D341Med (cell line): ENCODE measurements around the gene MGAT4A.
A peak's percentile ranks its signal among the peaks of the same experiment; 100 is the strongest.

Experiments used
- DNase-seq: peaks from one replicate; pipeline ENCODE4 v3.0.0; 2012; ENCODE audit warnings: low spot score

Gene MGAT4A

DNA sequence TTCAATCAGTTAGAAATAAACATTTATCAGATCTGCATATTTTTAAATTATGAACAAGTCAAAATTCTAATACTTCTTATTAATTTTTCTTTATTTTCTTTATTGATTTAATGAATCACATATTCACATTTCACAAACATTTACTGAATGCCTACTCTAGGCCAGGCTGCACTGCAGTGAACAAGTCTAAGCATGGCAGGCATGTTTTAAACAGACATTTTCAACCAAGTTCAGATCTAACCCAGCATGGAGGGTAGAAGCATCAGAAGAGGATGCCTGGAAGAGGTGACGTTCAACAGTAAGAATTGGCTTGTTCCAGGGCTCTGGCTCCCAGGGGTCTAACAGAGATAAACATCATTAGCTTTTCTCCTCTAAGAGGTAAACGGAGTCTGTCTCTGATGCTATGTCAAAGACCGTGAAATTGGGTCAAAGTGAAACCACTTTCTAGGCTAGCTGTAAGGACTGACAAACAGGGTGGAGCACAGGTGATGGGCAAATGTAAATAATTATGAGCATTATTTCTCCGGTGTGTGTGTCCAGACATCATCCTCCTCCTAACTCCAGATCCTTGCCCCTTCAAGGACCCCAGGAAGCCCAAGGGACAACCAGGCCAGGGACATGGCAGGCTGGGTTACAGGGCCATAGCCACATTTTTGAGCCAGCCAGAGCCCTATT lies 72.0 kb downstream of the MGAT4A start:
- no peak for DNase-seq

DNA sequence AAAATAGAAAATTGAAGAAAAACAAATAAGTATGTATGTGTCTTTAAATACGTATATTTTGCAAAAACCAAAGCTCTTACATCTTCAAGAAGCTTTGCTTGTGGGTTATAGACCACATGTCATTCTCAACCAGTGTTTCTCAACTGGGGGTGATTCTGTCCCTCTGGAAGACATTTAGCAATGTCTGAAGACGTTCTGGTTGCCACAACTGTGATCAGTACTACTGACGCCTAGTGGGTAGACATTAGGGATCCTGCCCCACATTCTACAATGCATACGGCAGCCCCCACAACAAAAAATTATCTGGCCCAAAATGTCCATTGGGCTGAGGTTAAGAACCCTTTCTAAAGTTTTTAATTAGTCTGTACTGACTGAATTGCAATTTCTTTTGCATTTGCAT lies 74.1 kb downstream of the MGAT4A start:
- DNase-seq: no peak

DNA sequence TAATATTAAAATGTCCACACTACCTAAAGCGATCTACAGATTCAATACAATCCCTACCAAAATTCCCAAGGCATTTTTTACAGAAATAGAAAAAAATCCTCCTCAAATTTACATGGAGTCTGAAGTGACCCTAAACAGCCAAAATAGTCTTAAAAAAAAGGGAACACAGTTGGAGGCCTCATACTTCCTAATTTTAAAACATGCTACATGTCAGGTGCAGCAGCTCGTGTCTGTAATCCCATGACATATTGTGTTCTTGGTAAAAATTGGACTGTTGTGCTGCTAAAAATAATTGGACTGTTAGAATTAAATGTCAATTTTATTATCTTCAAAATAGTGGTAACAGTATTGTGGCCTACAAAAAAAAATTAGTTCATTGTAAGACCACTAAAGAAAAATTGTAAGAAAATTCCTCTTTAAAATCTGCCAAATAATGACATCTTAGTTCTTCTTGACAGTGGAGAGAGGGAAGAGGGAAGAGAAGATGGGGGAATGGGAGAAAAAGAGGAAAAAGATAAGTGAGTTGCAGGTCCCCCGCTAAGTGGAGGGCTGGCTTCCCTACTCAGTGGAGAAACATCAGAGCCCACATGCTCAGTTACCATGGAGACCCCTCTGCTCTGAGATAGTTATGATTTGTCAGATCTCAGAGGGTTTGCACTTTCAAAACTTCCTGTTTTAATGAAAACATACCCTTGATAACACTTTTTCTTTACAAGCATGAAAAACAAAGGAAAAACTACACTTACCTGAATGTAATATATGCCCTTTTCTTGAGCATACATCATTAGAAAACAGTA lies 76.0 kb downstream of the MGAT4A start:
- no peak for DNase-seq

DNA sequence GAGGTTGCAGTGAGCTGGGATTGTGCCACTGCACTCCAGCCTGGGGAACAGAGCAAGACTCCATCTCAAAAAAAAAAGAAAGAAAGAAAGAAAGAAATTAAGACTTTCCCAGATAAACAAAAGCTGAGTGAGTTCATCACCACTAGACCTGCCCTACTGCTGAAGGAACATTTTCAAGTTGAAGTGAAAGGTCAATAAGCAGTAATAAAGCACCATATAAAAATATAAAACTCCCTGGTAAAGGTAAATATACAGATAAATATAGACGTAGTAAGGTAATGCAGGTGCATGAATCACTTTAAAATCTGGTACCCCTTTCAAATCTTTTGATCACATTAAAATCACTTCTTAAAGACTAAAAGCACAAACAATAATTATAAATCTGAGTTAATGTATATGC lies 79.9 kb downstream of the MGAT4A start:
- no peak for DNase-seq

DNA sequence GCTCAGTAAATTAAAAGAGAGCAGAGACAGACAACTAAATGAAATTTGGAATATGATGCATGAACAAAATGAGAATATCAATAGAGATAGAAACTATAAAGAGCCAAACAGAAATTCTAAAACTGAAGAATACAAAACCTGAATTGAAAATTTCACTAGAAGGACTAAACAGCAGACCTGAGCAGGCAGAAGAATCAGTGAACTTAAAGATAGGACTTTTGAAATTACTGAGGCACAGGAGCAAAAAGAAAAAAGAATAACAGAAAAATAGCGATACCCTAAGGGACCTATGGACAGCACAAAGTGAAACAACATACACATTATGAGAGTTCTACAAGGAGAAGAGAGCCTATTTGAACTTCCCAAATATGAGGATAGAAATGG lies 80.9 kb downstream of the MGAT4A start:
- no peak for DNase-seq

DNA sequence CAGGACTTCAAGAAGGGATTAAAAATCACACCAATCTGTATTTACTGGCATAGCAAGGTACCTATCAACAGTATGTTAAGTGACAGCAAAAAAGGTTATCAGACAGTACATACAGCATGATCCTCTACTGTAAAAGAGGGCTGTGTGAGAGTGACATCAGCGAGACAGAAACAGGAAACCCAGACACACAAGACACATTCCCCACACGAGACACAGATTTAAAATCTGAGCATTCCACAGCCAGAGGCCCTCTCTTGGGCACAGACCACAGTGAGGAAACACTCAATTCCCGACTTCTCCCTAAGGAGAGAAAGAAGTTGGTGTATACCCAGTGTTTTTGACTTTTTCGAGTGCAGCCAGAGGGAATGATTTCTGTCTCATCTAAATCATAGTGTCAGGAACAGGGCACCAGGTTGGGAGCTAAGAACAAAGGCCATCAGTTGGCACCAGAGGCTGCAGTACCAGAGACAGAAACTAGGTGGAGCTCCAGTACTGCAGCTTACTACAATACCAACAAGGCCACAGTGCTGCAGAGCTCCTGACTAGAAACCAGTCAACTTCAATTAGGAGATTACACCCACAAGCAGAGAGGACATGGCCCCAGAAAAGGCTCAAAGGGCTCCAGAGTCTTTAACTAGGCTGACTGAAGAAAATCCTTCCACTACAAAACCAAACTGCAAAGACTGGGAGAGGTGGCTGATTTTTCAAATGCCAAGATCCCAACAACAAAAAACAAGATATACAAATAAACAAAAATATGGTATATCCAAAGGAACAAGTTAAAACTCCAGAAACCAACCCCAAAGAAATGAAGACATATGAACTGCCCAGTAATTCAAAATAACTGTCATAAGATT lies 81.6 kb downstream of the MGAT4A start:
- DNase-seq: peak; percentile 70

DNA sequence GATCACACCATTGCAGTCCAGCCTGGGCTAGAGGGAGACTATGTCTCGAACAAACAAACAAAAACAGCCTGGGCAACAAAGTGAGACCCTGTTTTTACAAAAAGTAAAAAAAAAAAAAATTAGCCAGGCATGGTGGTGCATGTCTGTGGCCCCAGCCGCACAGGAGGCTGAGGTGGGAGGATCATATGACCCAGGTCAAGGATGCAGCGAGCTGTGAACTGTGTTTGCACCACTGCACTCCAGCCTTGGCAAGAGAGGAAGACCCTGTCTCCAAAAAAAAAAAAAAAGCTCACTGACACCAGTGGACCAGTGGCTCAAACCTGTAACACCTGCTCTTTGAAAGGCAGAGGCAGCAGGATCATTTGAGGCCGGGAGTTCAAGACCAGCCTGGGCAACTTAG lies 82.5 kb downstream of the MGAT4A start:
- no peak for DNase-seq

DNA sequence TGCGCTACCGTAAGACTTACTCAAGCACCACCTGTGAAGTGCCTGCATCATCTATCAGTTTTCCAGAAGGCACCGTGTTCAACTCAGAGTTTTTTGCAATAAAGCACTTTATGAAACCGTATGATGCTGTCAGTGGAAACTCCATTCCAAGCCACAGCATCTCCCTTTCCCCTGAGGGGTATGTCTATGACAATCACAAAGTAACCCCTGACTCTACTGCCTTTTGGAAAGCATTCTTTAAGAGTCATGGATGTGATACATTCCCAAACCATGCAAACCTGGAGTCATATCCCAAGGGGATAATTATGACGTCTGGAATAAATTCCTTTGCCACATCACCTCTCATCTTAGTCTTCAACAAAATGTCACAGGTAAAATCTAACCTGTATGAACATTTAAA lies 83.3 kb downstream of the MGAT4A start:
- DNase-seq: no peak

DNA sequence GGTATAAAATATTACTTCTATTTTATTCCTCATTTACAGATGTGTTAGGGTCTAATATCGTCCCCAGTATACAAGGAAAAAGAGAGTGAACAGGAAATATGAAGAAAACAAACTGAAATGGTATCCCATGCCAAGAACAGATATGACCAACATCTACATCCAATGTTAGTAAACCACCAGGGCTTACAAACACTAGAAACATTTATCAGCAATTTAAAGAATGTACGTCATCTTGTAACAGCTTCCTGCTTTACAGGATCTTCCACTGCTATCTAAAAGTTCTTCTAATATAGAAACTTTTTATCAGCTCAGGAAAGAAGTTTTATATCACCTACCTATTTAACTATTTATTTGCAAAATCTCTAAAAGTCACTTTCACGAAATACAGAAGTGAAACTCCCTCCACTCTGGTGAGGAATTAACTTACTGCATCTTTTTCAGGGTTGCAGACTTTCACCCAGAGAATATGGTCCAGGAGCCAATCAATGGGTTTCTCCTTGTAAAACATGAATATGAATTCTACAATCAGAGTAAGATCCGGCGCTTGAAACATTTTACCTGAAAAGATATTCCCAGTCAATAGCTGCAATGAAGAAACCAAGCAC lies 87.3 kb downstream of the MGAT4A start:
- no peak for DNase-seq

DNA sequence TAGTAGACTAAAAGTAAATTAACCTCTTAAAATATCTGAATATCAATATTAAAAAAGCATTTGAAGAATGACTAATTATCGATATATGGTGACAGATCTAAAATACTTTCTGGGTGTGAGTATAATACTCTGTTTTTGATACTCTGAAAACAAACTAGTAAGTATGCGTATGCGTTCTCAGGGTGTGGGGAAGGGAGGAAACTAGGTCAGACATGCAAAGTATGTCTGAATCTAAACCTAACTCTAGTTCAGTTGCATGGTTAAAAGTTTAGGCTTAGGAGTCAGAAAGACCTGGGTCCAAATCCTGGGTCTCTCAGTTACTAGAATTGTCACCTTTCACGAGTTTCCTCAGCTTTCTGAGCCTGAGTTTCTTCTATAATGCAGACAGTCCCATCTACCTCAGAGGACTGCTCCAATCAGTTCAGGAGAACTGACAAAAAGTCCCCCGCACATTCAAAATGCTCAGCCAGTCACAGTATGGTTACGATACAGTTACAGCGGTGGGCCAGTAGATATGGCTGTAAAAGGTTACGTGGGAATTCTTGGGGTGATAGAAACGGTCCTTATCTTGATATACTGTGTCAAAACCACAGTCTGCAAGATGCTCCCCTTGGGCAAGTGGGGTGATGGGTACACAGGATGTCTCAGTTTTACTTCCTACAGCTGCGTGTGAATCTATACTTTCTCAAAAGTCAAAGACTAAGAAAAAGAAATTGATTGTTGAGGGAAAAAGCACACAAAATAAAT lies 93.4 kb downstream of the MGAT4A start:
- no peak for DNase-seq

DNA sequence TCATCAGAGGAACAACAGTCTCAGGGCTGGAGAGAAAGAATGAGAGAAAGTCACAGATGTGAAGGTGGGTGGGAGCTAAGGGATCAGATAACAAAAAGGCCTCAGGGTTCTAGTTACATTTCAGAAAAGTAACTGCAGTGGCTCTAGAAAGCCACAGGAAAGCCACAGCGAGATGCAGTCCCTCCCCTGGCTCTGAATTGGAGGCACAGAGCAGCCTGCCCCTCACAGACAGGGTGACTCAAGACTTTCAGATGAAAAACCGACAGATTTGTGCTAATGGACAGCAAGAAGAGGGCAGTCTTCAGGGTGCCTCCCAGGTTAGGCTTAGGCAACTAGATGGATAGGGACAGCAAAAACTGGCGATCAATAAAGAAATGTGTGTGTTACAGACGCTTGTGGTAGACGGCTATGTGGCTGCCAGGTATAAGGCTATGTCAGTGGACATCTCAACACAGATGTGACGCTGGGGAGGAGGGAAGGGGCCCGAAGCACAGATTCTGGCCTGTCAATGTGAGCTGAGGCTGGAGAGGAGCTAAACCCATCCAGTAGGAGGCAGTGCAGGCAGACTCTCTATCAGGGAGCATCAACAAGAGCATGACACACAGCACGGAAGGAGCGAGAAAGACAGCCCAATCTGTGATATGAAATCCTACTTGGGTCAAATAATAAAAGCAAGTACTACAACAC lies 96.4 kb downstream of the MGAT4A start:
- peak; percentile 37 for DNase-seq

DNA sequence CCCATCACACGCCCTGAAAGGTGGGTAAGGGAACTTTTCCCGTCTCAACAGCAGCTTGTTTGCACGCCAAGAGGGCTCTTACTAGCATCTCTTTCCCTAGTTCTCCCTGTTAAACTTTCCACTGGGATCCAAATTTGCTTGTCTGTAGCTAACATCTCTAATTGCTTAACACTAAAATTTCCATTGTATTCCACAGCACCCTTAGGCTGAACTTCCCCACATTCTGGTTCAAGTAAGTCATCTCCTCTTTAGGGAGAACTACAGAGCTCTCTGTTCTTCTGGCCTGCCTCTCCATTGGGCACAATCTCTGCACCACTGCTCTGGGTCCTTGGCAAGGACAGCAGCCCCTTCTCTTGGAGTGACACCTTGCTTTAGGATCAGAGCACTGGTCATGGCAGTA lies 98.6 kb downstream of the MGAT4A start:
- no peak for DNase-seq

DNA sequence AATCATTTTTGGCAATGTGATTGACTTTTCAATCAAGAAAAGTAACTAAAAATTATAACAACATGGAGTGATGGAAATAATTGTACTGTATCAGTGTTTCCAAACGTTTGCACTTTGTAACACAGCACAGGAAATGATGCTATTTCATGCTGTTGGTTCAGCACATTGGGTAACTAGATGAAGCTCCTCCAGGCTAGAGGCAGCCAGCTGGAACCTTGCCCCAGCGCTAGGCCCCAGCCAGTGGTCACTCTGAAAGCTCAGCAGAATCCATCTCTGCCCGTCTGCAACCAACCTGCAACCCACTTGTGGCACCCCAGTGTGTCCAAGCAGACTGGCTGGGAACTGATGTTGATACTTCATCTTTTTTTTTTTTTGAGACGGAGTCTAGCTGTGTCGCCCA lies 107.3 kb downstream of the MGAT4A start:
- DNase-seq: no peak

DNA sequence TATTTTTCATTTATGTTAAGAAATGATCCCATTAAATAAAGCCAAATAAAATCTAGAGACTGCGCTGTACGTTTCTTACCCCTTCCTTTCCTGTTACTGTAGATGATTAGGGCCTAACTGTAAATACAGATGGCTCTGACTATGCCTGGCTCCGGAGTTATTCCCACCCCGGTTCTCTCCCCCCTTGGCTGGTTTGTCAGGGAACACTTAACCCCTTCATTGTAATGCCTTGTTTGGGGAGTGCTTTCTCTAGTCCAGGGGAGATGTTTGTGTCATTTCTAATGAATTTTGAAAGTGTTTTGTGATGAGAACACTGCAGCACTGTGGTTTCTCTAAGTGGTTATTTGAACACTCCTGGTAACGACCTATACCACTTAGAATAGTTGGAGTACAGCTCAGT lies 113.8 kb downstream of the MGAT4A start:
- no peak for DNase-seq

DNA sequence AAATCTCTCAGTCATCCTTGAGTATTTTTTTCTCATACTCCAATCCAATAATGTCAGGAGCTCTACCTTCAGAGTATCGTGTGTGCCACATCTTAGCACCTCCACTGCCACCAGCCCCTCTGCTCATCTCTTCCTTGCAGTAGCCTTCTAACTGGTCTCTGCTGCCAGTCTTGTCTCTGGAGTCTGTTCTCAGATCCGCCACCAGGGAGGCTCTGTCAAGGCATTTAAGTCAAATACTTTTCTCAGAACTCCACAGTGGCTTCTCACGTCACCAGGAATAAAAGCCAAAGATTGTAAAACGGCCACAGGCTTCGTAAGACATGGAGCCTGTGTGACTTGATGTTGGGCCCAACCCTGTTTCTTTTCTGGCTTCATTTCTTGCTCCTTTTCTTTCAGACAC lies 115.5 kb downstream of the MGAT4A start:
- DNase-seq: no peak

DNA sequence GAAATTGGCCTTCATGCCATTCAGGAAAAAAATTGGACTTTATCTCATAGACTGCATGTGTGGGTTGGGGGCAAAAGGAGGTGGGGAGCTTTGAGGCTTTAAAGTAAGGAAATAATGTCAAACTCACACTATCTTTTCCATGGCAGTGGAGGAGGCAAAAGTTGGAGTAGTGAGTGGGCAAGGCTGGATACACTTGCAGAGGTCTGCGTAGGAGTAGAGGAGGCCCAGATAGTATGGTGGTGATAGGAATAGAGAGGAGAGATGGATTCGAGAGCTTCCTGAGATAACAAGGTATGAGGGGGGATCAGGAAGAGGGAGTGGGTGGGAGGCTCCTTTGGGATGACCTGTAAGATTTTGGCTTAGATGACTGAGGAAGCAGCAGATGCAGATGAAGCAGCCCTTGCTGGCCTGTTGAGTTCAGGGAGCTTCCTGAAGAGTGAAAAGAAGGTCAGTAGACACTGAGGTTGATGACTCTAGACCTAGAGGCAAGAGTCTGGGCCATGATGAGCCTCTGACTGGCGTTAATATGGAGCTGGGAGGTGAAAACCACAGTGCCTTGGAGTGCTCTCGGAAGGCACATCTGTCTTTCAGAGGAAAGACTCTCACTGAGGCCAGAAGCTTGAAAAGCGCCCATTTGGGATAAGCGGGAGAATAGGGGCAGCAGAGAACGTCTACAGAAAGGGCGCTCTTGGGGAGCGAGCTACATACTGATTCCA lies 116.8 kb downstream of the MGAT4A start:
- no peak for DNase-seq

DNA sequence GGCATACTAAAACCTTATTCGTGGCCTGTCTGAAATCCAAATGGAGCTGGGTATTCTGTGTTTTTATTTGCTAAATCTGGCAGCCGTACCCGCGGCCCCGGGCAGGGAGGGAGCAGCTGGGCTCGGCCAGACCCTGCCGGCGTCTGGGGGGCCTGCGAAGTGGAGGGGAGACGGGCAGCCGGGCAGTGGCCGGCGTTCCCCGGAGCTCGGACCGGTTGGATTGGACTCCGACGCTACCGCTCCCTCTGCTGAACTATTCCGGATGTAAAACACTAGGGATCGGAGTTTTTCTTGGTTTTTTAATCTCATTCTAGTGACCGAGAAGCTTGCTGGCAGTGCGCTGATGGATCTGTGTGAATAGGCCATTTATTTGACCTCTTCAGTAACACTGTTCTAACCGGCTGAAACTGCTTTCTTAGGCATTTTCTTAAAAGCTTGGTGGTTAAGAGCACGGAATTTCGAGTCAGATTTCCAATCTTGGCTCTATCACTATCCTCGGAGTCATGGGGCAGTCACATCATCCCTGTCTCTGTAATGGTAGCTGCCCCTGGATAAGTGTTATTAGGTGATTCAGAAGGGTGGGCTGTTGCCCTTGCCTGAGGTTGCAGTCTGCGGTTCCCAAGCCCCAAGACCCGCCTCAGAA lies 121.8 kb downstream of the MGAT4A start:
- peak; percentile 44 for DNase-seq

DNA sequence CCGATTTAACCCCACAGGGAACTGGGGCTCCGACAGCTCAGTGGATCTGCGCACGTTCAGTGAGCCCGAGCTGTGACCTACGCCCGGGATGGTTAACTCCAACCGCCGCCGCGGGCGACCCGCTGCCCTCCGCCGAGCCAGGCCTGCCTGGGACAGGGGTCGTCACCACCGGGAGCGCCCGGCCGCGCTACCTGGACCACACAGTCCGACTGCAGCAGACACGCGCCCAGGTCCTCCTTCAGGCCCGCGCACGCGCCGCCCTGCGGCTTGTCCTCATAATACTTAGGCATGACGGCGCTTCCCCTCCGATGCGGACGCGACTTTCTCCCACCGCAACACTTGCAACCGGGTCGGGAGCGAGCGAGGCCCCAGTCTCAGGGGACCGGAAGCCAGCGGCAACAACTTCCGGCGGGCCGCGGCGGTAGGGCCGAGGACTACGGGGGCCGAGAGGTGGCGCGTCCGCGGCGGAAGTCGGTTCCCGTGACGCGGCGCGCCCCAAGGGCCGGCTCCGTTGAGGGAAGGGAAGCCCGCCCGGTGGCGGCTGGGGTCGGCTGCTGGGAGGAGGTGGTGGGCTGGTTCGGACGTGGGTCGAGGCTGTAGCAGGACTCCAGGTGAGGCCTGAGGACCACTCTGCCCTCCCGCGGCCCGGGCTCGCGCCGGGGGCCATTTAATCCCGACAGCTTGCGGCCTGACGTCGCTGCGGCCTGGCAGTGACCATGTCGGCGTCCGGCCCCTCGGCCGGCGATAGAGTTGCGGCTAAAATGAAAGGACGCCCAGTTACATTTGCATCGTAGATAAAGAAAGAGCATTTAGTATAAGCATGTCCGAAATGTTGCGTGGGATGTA lies 122.6 kb downstream of the MGAT4A start, which contains the start of the genes COA5 and UNC50:
Gene COA5, minus strand, starts transcription at position 397 of the 846 bp plus-strand sequence. Its CDS starts 107 bp downstream, at position 290.
Gene UNC50, plus strand, starts transcription at position 474 of the 846 bp plus-strand sequence. CDS start 1,171 bp downstream, outside the sequence.
- DNase-seq: peak; percentile 96

DNA sequence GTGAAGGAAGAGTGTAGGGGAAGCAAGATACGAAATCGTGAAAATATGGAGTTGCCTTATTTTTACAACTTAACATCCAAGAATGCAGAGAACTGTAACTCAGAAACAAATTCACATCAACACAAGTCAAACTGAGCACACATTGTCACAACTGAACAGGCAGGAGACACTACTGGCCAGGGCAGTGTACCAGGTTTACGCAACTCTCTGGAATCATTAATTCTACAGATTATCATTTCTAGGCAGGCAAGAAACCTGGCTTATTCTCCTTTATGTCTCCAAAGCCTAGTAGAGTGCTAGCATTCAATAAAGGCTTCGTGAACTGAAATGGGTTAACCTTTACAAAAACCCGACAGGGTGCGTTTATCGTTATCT lies 123.2 kb downstream of the MGAT4A start:
- DNase-seq: no peak
